ENCODE measurements around the gene CAMP. TPM values are rescaled to one million over a fixed set of nuclear protein-coding genes. Genes with fewer than 3 reads are reported as not detected.

The CAMP gene
- polyA plus RNA-seq (ENCODE audit: insufficient read length in 12 of 12) = 1 to 10 TPM in 2 of 12 donors, under 1 TPM in 7, not detected in 3; 0.40 to 3.5 (median 0.50) TPM
- long read RNA-seq, donor 1 = 0 reads
- long read RNA-seq, donor 2 = 0 reads
- long read RNA-seq, donor 3, partial matches to known transcripts = 0 of 1 reads
- long read RNA-seq, donor 3, other reads (novel, unspliced or antisense) = 0 of 1 reads
- long read RNA-seq, donor 4, partial matches to known transcripts = 0 of 1 reads
- long read RNA-seq, donor 4, other reads (novel, unspliced or antisense) = 0 of 1 reads
- long read RNA-seq, donor 5, partial matches to known transcripts = 0 of 1 reads
- long read RNA-seq, donor 5, other reads (novel, unspliced or antisense) = 0 of 1 reads
- long read RNA-seq, donor 6, partial matches to known transcripts = 0 of 2 reads
- long read RNA-seq, donor 6, other reads (novel, unspliced or antisense) = 0 of 2 reads
- long read RNA-seq, donor 7, partial matches to known transcripts = 0 of 1 reads
- long read RNA-seq, donor 7, other reads (novel, unspliced or antisense) = 0 of 1 reads
- long read RNA-seq, donor 8, transcript CAMP-201 (4 exons, 745 nt) = major isoform, 5 of 5 reads
- long read RNA-seq, donor 8, partial matches to known transcripts = 0 of 5 reads
- long read RNA-seq, donor 8, other reads (novel, unspliced or antisense) = 0 of 5 reads
- long read RNA-seq, donor 9, partial matches to known transcripts = 0 of 1 reads
- long read RNA-seq, donor 9, other reads (novel, unspliced or antisense) = 0 of 1 reads
- long read RNA-seq, donor 10, partial matches to known transcripts = 0 of 2 reads
- long read RNA-seq, donor 10, other reads (novel, unspliced or antisense) = 0 of 2 reads
- long read RNA-seq, donor 11, partial matches to known transcripts = 0 of 3 reads
- long read RNA-seq, donor 11, other reads (novel, unspliced or antisense) = 0 of 3 reads

- DNase-seq = no peak
These were observed at the start of gene CAMP for GRCh38 chr3:48222616-48223513. TSS of gene CAMP (plus strand) at chr3:48223495. CDS start at chr3:48223512, 17 bp downstream.

GRCh38 chr3:48178072-48178471 is 45.2 kb upstream of the CAMP start:
- DNase-seq = no peak

- DNase-seq = no peak
These were observed 43.3 kb upstream of the CAMP start for GRCh38 chr3:48180021-48180420.

- no peak for DNase-seq
These were observed 42.6 kb upstream of the CAMP start for GRCh38 chr3:48180531-48181253.

GRCh38 chr3:48184299-48184698 is 39.0 kb upstream of the CAMP start:
- DNase-seq = no peak

- DNase-seq = no peak
These were observed 38.2 kb upstream of the CAMP start for GRCh38 chr3:48185129-48185528.

- no peak for DNase-seq
These were observed 36.5 kb upstream of the CAMP start for GRCh38 chr3:48186631-48187300.

- no peak for DNase-seq
These were observed 36.1 kb upstream of the CAMP start for GRCh38 chr3:48187301-48187578.

- DNase-seq = peak; percentile 2
These were observed 35.6 kb upstream of the CAMP start for GRCh38 chr3:48187579-48188265.

- peak; percentile 98 for DNase-seq
These were observed 34.8 kb upstream of the CAMP start, which contains the start of gene CDC25A for GRCh38 chr3:48188266-48189201. TSS of gene CDC25A (minus strand) at chr3:48188417. CDS start at chr3:48187947, 470 bp downstream.

GRCh38 chr3:48189321-48189720 is 34.0 kb upstream of the CAMP start:
- DNase-seq = no peak

- DNase-seq = no peak
These were observed 32.4 kb upstream of the CAMP start for GRCh38 chr3:48190911-48191310.

GRCh38 chr3:48194446-48195071 is 28.7 kb upstream of the CAMP start:
- DNase-seq = peak; percentile 36

GRCh38 chr3:48196611-48197010 is 26.7 kb upstream of the CAMP start:
- no peak for DNase-seq

GRCh38 chr3:48199117-48199516 is 24.2 kb upstream of the CAMP start:
- no peak for DNase-seq

GRCh38 chr3:48202632-48203031 is 20.7 kb upstream of the CAMP start:
- DNase-seq = no peak

GRCh38 chr3:48208076-48208475 is 15.2 kb upstream of the CAMP start:
- no peak for DNase-seq

GRCh38 chr3:48209445-48209844 is 13.8 kb upstream of the CAMP start:
- DNase-seq = no peak

Data from muscle of arm (tissue), 14 donors.